NCI-H748 (cell line): ENCODE data around the gene SEPTIN14.
"Not testable (repeated sequence)": the region's sequence is repeated elsewhere in the genome, so short reads cannot be mapped to it uniquely, and the experiment has no call there.

Experiments
- DNase-seq: peaks from one replicate; lab custom pipeline; 2025; ENCODE audit not compliant: unreplicated experiment; lab: John Stamatoyannopoulos, UW

The SEPTIN14 gene

GRCh38 chr7:55785444-55785843 is 77.1 kb downstream of the SEPTIN14 start:
- DNase-seq: not testable (repeated sequence)

- no peak for DNase-seq
Measured at GRCh38 chr7:55784151-55784550, 78.4 kb downstream of the SEPTIN14 start.

- DNase-seq: no peak
Measured at GRCh38 chr7:55778631-55779030, 83.9 kb downstream of the SEPTIN14 start.

GRCh38 chr7:55776196-55776595 is 86.4 kb downstream of the SEPTIN14 start:
- no peak for DNase-seq

GRCh38 chr7:55775051-55775420 is 87.5 kb downstream of the SEPTIN14 start:
- no peak for DNase-seq

GRCh38 chr7:55774327-55775050 is 88.1 kb downstream of the SEPTIN14 start:
- DNase-seq: peak; percentile 97

GRCh38 chr7:55770778-55771177 is 91.8 kb downstream of the SEPTIN14 start:
- no peak for DNase-seq

GRCh38 chr7:55753274-55753862 is 109.2 kb downstream of the SEPTIN14 start:
- DNase-seq: not testable (repeated sequence)

GRCh38 chr7:55744706-55745105 is 117.8 kb downstream of the SEPTIN14 start:
- DNase-seq: peak; percentile 3
